Measurements from ENCODE around the gene SERPINE1.

The SERPINE1 gene

GRCh38 chr7:101137651-101138212, 10.8 kb downstream of the SERPINE1 start:
- Histone ChIP-seq H3K9ac (ENCODE audit: low read depth, low read length, poor library complexity) (no peak overlapping the region), H2BK120ac (ENCODE audit: low read depth, low read length) (no peak overlapping the region), H3K4ac (ENCODE audit: low read length) (no peak overlapping the region), H3K14ac (ENCODE audit: low read length) (no peak overlapping the region), H3K27ac (replicated peaks; ENCODE audit: low read length) (no peak overlapping the region), H3K79me1 (ENCODE audit: low read depth, low read length) (no peaks in the 10 kb centered on the region), H3K23ac (ENCODE audit: low read depth, low read length, poor library complexity) (no peak overlapping the region), H3K27me3 (ENCODE audit: control insufficient read depth in 3 of 3, insufficient read depth in 3 of 3, low read depth in 1 of 3, low read length in 3 of 3) (no peaks in the 10 kb centered on the region), H2AK5ac (ENCODE audit: low read depth, low read length) (peak overlapping the region; percentile 72), H3K18ac (ENCODE audit: low read length) (no peak overlapping the region), H4K91ac (ENCODE audit: low read depth, low read length, poor library complexity) (peak overlapping the region; percentile 79), H3K4me2 (ENCODE audit: insufficient read depth, low read length, poor library complexity, severe bottlenecking) (no peak overlapping the region), H2BK15ac (ENCODE audit: low read length) (peak overlapping the region; percentile 98), H2BK5ac (ENCODE audit: low read length) (no peak overlapping the region), H3K4me3 (ENCODE audit: low read length in 2 of 2) (no peak overlapping the region), H2BK12ac (ENCODE audit: low read length) (peak overlapping the region; percentile 85), H3K9me3 (replicated peaks in 1 of 2; ENCODE audit: control insufficient read depth in 2 of 2, insufficient read depth in 1 of 2, low read depth in 1 of 2, low read length in 2 of 2) (no peaks in the 10 kb centered on the region), H3K4me1 (ENCODE audit: control insufficient read depth in 2 of 2, insufficient read depth in 1 of 2, low read depth in 1 of 2, low read length in 2 of 2) (peaks cover 15 to 24% of the 10 kb centered on the region in 2 donors), H3K36me3 (replicated peaks in 1 of 2; ENCODE audit: control insufficient read depth in 2 of 2, insufficient read depth in 2 of 2, low read length in 2 of 2) (no peaks in the 10 kb centered on the region), H4K8ac (ENCODE audit: low read depth, low read length) (no peak overlapping the region), H2AFZ (ENCODE audit: low read length) (peak overlapping the region; percentile 96)
- no peak for DNase-seq (ENCODE audit: low spot score)
- WGBS, 2 donors (ENCODE audit: extremely low coverage in 2 of 2, insufficient read length in 2 of 2, insufficient replicate concordance in 1 of 2) = no CpG with 5 or more reads among the region's 9 CpGs

GRCh38 chr7:101138213-101138870, 11.4 kb downstream of the SERPINE1 start:
- Histone ChIP-seq H3K79me1 (ENCODE audit: low read depth, low read length) (no peaks in the 10 kb centered on the region), H2AK5ac (ENCODE audit: low read depth, low read length) (no peak overlapping the region), H3K14ac (ENCODE audit: low read length) (no peak overlapping the region), H4K8ac (ENCODE audit: low read depth, low read length) (no peak overlapping the region), H4K91ac (ENCODE audit: low read depth, low read length, poor library complexity) (no peak overlapping the region), H3K18ac (ENCODE audit: low read length) (no peak overlapping the region), H3K9ac (ENCODE audit: low read depth, low read length, poor library complexity) (no peak overlapping the region), H2AFZ (ENCODE audit: low read length) (peak overlapping the region; percentile 96), H3K23ac (ENCODE audit: low read depth, low read length, poor library complexity) (no peak overlapping the region), H2BK5ac (ENCODE audit: low read length) (no peak overlapping the region), H2BK120ac (ENCODE audit: low read depth, low read length) (no peak overlapping the region), H3K27ac (replicated peaks; ENCODE audit: low read length) (no peak overlapping the region), H2BK12ac (ENCODE audit: low read length) (no peak overlapping the region), H3K4ac (ENCODE audit: low read length) (no peak overlapping the region), H2BK15ac (ENCODE audit: low read length) (no peak overlapping the region), H3K27me3 (ENCODE audit: control insufficient read depth in 3 of 3, insufficient read depth in 3 of 3, low read depth in 1 of 3, low read length in 3 of 3) (no peaks in the 10 kb centered on the region), H3K4me1 (ENCODE audit: control insufficient read depth in 2 of 2, insufficient read depth in 1 of 2, low read depth in 1 of 2, low read length in 2 of 2) (peaks cover 15 to 24% of the 10 kb centered on the region in 2 donors), H3K9me3 (replicated peaks in 1 of 2; ENCODE audit: control insufficient read depth in 2 of 2, insufficient read depth in 1 of 2, low read depth in 1 of 2, low read length in 2 of 2) (no peaks in the 10 kb centered on the region), H3K36me3 (replicated peaks in 1 of 2; ENCODE audit: control insufficient read depth in 2 of 2, insufficient read depth in 2 of 2, low read length in 2 of 2) (no peaks in the 10 kb centered on the region), H3K4me2 (ENCODE audit: insufficient read depth, low read length, poor library complexity, severe bottlenecking) (peak overlapping the region; percentile 37), H3K4me3 (ENCODE audit: low read length in 2 of 2) (peak overlapping the region in 1 of 2 donors; percentile 46)
- no peak for DNase-seq (ENCODE audit: low spot score)
- WGBS, 2 donors (ENCODE audit: extremely low coverage in 2 of 2, insufficient read length in 2 of 2, insufficient replicate concordance in 1 of 2) = no CpG with 5 or more reads among the region's 16 CpGs

- Histone ChIP-seq H3K14ac (ENCODE audit: low read length) (no peak overlapping the region), H3K18ac (ENCODE audit: low read length) (no peak overlapping the region), H2BK12ac (ENCODE audit: low read length) (no peak overlapping the region), H3K9ac (ENCODE audit: low read depth, low read length, poor library complexity) (no peak overlapping the region), H2AFZ (ENCODE audit: low read length) (peak overlapping the region; percentile 36), H4K91ac (ENCODE audit: low read depth, low read length, poor library complexity) (no peak overlapping the region), H3K27ac (replicated peaks; ENCODE audit: low read length) (no peak overlapping the region), H2BK15ac (ENCODE audit: low read length) (no peak overlapping the region), H3K79me1 (ENCODE audit: low read depth, low read length) (no peaks in the 10 kb centered on the region), H3K36me3 (replicated peaks in 1 of 2; ENCODE audit: control insufficient read depth in 2 of 2, insufficient read depth in 2 of 2, low read length in 2 of 2) (no peaks in the 10 kb centered on the region), H2BK5ac (ENCODE audit: low read length) (no peak overlapping the region), H4K8ac (ENCODE audit: low read depth, low read length) (no peak overlapping the region), H3K27me3 (ENCODE audit: control insufficient read depth in 3 of 3, insufficient read depth in 3 of 3, low read depth in 1 of 3, low read length in 3 of 3) (no peaks in the 10 kb centered on the region), H3K4me1 (ENCODE audit: control insufficient read depth in 2 of 2, insufficient read depth in 1 of 2, low read depth in 1 of 2, low read length in 2 of 2) (peaks cover 7 to 14% of the 10 kb centered on the region in 2 donors), H3K4ac (ENCODE audit: low read length) (no peak overlapping the region), H3K23ac (ENCODE audit: low read depth, low read length, poor library complexity) (no peak overlapping the region), H3K9me3 (replicated peaks in 1 of 2; ENCODE audit: control insufficient read depth in 2 of 2, insufficient read depth in 1 of 2, low read depth in 1 of 2, low read length in 2 of 2) (no peaks in the 10 kb centered on the region), H2AK5ac (ENCODE audit: low read depth, low read length) (no peak overlapping the region), H3K4me2 (ENCODE audit: insufficient read depth, low read length, poor library complexity, severe bottlenecking) (no peak overlapping the region), H3K4me3 (ENCODE audit: low read length in 2 of 2) (no peak overlapping the region), H2BK120ac (ENCODE audit: low read depth, low read length) (no peak overlapping the region)
- no CpG with 5 or more reads among the region's 3 CpGs for WGBS, 2 donors (ENCODE audit: extremely low coverage in 2 of 2, insufficient read length in 2 of 2, insufficient replicate concordance in 1 of 2)
- DNase-seq (ENCODE audit: low spot score) = no peak
Measured at GRCh38 chr7:101140339-101140699, 13.4 kb downstream of the SERPINE1 start.

GRCh38 chr7:101140746-101141382, 14.0 kb downstream of the SERPINE1 start:
- H3K79me1 ChIP-seq (ENCODE audit: low read depth, low read length) = no peaks in the 10 kb centered on the region
- H4K91ac ChIP-seq (ENCODE audit: low read depth, low read length, poor library complexity) = no peak overlapping the region
- peak overlapping the region; percentile 36 for H2AFZ ChIP-seq (ENCODE audit: low read length)
- no peak overlapping the region for H3K9ac ChIP-seq (ENCODE audit: low read depth, low read length, poor library complexity)
- H2BK15ac ChIP-seq (ENCODE audit: low read length) = no peak overlapping the region
- peaks cover 5 to 14% of the 10 kb centered on the region in 2 donors for H3K4me1 ChIP-seq (ENCODE audit: control insufficient read depth in 2 of 2, insufficient read depth in 1 of 2, low read depth in 1 of 2, low read length in 2 of 2)
- H3K4me2 ChIP-seq (ENCODE audit: insufficient read depth, low read length, poor library complexity, severe bottlenecking) = no peak overlapping the region
- DNase-seq (ENCODE audit: low spot score) = no peak
- no peaks in the 10 kb centered on the region for H3K27me3 ChIP-seq (ENCODE audit: control insufficient read depth in 3 of 3, insufficient read depth in 3 of 3, low read depth in 1 of 3, low read length in 3 of 3)
- H3K23ac ChIP-seq (ENCODE audit: low read depth, low read length, poor library complexity) = no peak overlapping the region
- no peaks in the 10 kb centered on the region for H3K36me3 ChIP-seq (replicated peaks in 1 of 2; ENCODE audit: control insufficient read depth in 2 of 2, insufficient read depth in 2 of 2, low read length in 2 of 2)
- no peak overlapping the region for H2BK12ac ChIP-seq (ENCODE audit: low read length)
- no peak overlapping the region for H3K27ac ChIP-seq (replicated peaks; ENCODE audit: low read length)
- no peak overlapping the region for H2BK5ac ChIP-seq (ENCODE audit: low read length)
- no peak overlapping the region for H2AK5ac ChIP-seq (ENCODE audit: low read depth, low read length)
- H3K14ac ChIP-seq (ENCODE audit: low read length) = no peak overlapping the region
- H2BK120ac ChIP-seq (ENCODE audit: low read depth, low read length) = no peak overlapping the region
- H3K9me3 ChIP-seq (replicated peaks in 1 of 2; ENCODE audit: control insufficient read depth in 2 of 2, insufficient read depth in 1 of 2, low read depth in 1 of 2, low read length in 2 of 2) = no peaks in the 10 kb centered on the region
- WGBS, 2 donors (ENCODE audit: extremely low coverage in 2 of 2, insufficient read length in 2 of 2, insufficient replicate concordance in 1 of 2) = no CpG with 5 or more reads among the region's 4 CpGs
- H3K18ac ChIP-seq (ENCODE audit: low read length) = no peak overlapping the region
- H3K4ac ChIP-seq (ENCODE audit: low read length) = no peak overlapping the region
- no peak overlapping the region for H3K4me3 ChIP-seq (ENCODE audit: low read length in 2 of 2)
- H4K8ac ChIP-seq (ENCODE audit: low read depth, low read length) = no peak overlapping the region

Measured in neuronal stem cell (in vitro differentiated cells).